COLO668 (cell line): Measurements from ENCODE around the gene CTAGE6.
"Not testable (repeated sequence)": the region's sequence is repeated elsewhere in the genome, so short reads cannot be mapped to it uniquely, and the experiment has no call there.

ENCODE experiments used
- DNase-seq: peaks from one replicate; lab custom pipeline; 2025; ENCODE audit not compliant: unreplicated experiment; lab: John Stamatoyannopoulos, UW

Gene CTAGE6, protein sequence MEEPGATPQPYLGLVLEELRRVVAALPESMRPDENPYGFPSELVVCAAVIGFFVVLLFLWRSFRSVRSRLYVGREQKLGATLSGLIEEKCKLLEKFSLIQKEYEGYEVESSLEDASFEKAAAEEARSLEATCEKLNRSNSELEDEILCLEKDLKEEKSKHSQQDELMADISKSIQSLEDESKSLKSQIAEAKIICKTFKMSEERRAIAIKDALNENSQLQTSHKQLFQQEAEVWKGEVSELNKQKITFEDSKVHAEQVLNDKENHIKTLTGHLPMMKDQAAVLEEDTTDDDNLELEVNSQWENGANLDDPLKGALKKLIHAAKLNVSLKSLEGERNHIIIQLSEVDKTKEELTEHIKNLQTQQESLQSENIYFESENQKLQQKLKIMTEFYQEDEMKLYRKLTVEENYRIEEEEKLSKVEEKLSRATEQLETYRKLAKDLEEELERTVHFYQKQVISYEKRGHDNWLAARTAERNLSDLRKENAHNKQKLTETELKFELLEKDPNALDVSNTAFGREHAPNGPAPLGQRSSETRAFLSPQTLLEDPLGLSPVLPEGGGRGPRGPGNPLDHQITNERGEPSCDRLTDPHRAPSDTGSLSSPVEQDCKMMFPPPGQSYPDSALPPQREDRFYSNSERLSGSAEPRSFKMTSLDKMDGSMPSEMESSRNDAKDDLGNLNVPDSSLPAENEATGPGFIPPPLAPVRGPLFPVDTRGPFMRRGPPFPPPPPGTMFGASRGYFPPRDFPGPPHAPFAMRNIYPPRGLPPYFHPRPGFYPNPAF

GRCh38 chr7:143757596-143757995 lies at the start of gene CTAGE6:
TSS of gene CTAGE6 (minus strand) at chr7:143757696. CDS start at chr7:143757658, 38 bp downstream.
- DNase-seq = not testable (repeated sequence)

GRCh38 chr7:143806664-143807071 lies 49.2 kb upstream of the CTAGE6 start:
- DNase-seq = not testable (repeated sequence)

DNA sequence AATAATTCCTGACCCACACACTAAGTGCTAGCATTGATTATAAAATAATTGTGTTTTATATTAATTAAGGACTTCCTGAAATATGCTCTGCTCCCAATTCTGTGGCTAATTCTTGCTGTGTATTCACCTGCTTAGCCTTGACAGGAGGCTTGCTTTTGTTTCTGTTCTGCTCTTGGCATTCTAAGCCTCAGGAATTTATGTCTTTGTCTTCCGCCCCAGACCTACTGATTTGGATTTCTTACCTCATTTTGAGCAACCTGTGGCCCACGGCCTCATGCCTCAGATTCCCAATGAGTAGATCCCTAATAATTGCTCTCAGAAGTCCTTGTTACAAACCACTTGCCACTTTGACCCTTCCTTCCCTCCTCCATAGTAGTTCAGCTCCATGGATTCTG lies 40.4 kb upstream of the CTAGE6 start:
- DNase-seq = not testable (repeated sequence)

DNA sequence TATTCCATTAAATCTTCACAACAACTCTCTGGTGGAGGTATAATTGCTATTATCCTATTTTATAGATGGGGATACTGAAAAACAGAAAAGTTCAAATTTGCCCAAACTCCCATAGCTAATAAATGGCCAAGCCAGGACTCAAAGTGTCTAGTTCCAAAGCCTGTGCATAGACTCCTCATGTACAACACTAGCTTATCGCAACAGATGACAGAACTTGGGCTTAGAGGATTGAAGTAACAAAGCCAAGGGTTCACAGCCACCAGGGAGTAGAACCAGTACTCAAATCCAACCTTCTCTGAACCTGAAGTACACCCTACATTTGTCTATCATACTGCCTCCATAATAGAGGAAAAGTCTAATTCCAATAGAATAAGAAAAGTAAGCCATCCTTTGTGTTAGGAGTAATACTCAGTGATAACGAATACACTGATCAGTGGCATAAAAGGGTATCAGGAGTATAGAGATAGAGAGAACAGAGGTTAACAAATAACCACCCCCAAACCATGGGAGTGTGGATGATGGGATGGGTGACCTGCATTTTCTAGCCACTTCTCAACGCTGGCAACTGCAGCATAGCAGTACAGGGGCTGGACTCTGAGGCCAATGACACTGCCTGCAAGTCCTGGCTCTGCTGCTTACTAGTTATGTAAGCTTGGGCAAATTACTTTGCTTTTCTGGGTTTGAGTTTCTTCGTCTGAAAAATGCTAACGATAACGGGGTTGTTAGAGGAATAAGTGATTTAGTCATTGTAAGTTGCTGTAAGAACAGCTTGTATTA lies 39.8 kb upstream of the CTAGE6 start:
- DNase-seq = not testable (repeated sequence)

DNA sequence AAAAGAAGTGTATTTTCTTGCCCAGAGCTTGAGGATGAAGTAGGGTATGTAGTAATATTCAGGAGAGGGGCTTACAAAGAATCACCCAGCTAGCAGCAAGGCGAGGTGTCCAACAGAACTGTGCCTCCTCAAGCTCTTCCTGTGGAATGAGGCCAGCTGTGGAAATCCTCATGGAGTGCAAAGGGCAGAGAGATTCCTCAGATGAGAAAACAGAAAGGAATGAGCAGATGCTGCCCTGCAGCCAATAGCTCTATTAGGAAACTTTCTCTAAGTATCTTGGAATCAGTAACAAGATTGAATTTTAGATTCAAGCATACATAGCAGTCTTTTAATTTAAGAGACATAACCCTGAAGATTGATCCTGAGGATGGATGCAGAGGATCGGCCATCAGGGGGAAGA lies 38.2 kb upstream of the CTAGE6 start:
- not testable (repeated sequence) for DNase-seq

DNA sequence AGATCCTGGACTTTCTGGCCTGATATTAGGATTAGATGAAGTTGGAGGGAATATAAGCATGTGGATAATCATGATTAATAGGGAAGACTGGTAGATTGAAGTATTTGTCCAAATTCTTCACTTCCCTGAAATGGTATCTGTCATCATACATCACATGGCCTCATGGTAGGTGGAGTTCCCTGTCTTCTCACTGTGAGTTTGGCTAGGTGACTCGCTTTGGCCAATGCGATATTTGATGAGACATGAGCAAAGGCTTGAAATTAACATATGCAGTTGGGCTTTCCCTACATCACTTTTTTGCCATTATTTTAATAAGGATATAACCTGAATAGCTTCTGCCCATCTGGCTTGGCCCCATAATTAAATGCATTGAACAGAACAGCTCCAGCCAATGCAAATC lies 35.1 kb upstream of the CTAGE6 start:
- DNase-seq = not testable (repeated sequence)

- DNase-seq = not testable (repeated sequence)
Observed at GRCh38 chr7:143785415-143786182, 28.1 kb upstream of the CTAGE6 start.

DNA sequence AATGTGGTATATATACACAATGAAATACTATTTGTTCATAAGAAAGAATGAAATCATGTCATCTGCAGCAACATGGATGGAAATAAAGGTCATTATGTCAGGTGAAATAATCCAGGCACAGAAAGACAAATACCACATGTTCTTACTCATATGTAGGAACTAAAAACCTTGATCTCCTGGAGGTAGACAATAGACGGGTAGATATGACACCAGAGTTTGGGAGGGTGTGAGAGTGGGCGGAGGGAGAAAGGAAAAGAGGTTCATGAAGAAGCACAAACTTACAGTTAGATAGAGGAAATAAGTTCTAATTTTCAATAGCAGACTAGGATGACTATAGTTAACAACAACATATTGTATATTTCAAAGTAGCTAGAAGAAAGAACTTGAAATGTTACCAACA lies 22.1 kb upstream of the CTAGE6 start:
- not testable (repeated sequence) for DNase-seq

DNA sequence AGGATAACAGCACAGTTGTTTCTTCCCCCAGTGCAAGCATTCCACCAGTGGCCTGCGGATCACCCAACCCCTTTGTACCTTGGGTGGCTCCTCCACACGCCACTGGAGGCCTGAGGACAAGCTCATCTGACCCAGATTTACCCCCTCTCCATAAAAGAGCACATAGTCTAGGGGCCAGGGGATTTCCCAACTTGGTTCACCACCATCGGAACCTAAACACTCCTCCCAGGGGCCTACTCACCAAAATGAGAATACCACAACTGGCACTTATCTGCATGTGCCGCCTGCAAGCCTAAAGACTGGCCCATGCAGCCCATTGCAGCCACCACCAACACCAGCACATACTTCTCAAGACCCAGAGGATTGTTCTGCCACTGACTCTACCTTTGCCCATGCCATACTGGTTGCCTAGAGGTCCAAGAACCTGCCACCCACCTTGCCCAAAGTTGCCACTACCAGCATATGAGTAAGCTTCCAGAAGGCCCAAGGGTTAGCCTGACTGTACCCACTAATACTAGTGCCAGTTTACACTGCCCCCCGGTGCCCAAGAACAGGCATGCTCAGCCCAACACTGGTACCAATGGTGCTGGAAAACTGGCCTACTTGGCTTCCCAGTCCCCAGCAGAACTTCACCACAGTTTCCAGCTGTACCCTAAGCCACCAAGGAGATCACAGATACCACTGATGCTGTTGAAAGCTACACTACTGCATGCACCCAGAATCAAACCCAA lies 15.4 kb upstream of the CTAGE6 start:
- not testable (repeated sequence) for DNase-seq

- not testable (repeated sequence) for DNase-seq
Observed at GRCh38 chr7:143767531-143767930, 10.0 kb upstream of the CTAGE6 start.

- DNase-seq = not testable (repeated sequence)
Observed at GRCh38 chr7:143765678-143766077, 8.2 kb upstream of the CTAGE6 start.

GRCh38 chr7:143763065-143763464 lies 5.6 kb upstream of the CTAGE6 start:
- DNase-seq = not testable (repeated sequence)

DNA sequence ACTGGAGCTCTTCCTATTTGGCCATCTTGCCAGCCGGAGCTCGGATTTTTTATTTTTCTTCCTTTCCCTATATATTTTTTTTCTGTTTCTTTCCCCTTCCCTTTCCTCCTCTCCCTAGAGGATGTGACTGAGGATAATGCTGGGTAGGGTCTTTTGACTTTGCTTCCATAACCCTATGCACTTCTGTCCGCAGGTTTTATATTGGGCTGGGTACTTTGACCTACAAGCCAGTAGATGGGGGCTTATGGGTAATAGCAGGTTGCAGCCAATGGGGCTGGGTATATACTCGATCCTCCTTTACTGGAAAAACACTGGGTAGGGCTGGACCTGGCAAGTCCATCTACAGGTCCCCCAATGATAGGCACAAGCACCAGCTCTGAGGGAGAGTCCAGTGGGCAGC lies 12.2 kb downstream of the CTAGE6 start:
- DNase-seq = not testable (repeated sequence)

GRCh38 chr7:143737037-143737819 lies 20.3 kb downstream of the CTAGE6 start:
- DNase-seq = not testable (repeated sequence)

DNA sequence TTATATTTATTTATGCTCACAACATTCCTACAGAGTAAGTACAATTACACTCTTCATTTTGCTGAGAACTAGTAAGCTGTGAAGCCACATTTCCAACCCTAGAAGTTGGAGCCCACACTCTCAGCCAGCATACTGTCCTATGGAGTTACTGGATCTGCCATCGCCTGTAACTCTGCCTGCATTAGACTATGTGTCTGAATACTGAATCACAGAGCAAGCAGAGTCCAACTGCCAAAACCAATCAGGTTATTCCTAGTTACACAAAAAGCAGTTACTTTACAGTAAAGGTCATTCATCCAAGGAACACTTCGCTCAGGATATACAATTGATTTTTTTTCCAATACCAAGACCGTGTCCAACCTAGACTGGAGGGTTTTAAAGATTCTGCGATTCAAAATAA lies 21.5 kb downstream of the CTAGE6 start:
- DNase-seq = no peak

DNA sequence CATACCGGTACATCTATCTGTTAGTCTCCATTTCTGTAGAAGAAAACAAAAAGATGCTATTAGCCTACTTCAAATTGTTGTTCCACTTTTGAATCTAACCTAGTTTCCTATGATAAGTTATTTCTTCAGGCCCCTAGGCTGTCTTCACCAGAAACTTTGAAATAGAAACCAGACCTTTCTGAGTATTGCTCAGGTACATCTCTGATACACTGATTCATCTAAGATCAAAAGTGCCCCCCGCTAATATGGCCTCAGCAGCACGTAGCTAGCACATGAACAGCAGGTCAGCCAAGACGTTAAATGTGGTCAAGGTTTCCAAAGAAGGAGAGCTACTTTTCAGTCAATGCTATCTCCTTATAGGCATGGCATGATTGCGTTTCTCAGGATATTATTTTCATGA lies 23.6 kb downstream of the CTAGE6 start:
- DNase-seq = no peak

DNA sequence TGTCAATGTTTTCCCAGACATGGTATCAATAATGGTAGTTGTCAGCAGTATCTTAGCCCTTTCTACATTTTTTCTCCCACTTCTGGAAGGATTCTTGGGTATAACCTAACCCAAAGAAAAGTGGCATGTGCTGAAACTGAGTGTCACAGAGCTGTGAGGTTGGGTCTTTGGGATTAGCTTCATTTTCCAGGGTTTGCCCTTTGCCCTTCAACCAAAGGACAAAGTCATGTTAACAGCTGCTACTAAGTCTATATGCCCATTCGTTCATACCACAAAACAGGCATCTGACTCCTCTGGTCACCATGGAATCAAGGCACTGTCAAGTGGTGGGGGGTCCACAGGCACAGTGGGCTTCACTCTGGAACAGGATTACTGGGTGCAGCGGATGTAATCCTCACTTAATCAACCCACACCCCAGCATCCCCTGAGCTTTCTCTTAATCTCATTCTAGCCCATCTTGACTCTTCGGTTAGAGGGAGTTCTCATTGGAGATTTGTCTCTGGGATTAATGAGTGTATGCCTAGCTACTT lies 29.1 kb downstream of the CTAGE6 start:
- no peak for DNase-seq

DNA sequence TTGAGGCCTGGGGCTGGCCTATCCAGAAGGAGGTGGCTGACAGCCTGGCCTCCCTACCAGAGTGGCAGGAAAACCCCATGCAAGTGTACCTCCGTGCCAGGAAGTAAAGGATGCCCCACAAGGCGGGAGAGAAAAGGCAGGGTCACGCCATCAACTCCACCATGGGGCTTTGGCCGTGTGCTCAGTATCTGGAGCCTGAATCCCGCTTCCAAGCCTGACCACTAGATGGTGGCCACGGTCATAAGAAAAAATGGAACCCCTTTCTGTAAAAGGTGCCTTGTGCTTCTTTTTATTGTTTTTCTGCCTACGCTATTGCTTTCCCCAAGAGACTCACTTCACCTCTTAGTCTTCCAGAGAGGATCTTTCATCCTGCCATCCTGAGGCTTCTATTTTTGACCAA lies 29.9 kb downstream of the CTAGE6 start:
- not testable (repeated sequence) for DNase-seq

- not testable (repeated sequence) for DNase-seq
Observed at GRCh38 chr7:143726143-143726542, 31.4 kb downstream of the CTAGE6 start.
